NOMO-1 treated with dmso at 0.1 percent for 144 hours (cell line): ENCODE data around the gene FBXO4.
"Not testable (repeated sequence)": the region's sequence is repeated elsewhere in the genome, so short reads cannot be mapped to it uniquely, and the experiment has no call there.

ENCODE experiments used
- DNase-seq: peaks from one replicate; lab custom pipeline; 2025; ENCODE audit not compliant: unreplicated experiment; lab: John Stamatoyannopoulos, UW

Gene FBXO4

DNA sequence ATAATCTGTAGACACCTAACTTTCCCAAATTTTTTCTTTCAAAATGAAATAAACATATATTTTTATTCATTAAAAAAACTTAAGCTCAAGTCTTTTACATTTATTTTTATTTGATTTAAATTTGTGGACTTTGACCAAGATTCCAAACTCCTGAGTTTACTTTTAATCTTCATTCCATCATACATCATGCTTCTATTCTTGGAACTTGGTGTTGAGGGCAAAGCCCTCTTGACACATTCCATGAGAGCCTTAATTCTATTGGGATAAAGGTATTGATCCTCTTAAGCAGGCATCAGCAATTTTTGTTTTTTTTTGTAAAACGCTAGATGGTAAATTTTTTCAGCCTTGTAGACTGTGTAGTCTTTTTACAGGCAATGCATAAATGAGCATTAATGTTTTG is 53.6 kb downstream of the FBXO4 start:
- DNase-seq: no peak

DNA sequence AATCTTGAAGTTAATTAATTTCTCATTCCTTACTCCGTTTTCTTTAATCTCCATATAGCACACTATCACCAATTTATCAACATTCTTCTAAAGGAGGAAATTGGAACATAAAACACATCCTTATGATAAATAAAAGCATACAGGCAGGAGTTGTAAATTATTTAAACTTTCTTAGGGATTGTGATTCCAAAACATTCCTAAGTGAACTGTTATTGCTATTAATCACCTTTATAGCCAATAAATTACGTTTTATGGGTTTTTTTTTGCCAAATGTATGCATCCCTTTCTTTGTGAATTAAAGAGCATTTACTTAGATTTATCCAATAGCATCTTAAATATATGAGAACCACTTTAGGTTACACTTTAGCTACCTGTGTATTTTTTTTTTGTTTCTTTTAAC is 55.3 kb downstream of the FBXO4 start:
- DNase-seq: no peak

DNA sequence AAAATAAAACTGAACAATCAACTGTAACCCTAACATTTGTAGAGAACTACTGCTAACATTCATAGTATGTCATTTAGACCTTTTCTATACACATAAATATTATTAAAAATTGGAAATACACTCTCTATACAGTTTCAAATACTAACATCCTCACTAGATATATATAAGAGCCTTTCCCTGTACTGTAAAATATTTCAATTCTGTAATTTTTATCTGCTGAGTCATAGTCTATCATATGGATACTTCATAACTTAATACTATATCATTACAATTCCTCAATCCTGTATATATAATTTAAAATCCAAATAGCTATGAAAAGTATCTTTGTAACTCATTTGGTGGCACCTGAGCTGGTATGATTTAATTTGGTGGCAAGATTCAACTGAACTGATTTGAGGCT is 55.8 kb downstream of the FBXO4 start:
- no peak for DNase-seq

DNA sequence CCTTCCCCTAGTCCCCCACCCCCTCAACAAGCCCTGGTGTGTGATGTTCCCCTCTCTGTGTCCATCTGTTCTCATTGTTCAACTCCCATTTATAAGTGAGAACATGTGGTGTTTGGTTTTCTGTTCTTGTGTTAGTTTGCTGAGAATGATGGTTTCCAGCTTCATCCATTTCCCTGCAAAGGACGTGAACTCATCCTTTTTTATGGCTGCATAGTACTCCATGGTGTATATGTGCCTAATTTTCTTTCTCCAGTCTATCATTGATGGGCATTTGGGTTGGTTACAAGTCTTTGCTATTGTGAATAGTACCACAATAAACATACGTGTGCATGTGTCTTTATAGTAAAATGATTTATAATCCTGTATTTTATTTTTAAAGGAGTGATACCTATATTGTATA is 57.8 kb downstream of the FBXO4 start:
- DNase-seq: not testable (repeated sequence)

DNA sequence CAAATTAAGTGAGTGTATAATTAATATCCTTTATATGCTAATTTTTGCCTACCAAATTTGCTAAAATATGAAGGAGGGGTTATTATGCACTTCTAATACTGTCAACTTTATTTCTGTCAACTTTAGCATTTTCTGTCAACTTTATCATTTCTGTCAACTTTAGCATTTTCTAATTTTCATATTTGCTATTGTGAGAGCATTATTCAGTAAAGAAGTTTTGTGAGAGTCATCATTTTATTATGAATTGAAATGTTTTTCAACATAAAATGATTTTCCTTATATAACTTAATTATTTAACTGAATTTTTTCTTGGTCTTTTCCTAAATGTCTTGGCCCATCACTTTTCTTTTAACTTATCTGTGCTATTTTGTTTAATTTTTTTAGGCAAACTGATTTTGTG is 58.2 kb downstream of the FBXO4 start:
- no peak for DNase-seq

DNA sequence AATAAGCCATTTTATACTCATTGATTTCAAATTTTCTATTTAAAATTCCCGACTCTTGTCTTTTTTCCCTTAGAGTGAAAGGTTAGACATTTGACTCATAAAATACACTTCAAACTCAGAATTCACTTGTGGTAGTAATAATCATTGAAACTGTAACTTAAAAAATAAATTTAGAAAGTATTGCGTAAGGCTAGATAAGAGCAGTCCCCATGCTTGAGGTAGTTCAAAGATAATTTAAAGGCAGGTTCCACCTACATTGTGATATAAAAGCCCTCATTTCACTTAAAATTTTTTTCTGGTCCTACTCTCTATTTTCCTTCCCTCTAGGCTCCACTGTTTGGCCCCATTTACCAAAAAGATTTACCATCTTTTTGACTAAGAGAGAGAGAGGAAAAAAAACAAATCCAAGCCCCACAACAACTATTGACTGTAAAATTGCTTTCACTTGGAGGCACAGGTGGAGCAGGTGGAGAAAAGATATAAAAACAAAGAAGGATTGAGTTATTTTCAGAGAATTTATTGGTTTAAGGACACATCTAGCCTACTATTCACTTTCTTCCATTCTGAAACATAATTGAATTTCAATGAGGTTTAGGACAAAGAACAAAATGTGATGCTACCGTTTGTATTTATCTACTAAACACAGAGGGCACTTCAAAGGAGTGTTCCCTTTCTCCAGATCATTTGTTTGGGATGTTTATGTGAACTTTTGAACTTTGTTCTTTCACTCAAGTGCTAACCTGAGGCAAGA is 61.0 kb downstream of the FBXO4 start:
- no peak for DNase-seq
